HepG2 (cell line): ENCODE data around the gene RGL1. TPM values are rescaled to one million over a fixed set of nuclear protein-coding genes. Genes with fewer than 3 reads are reported as not detected.

Experiments used
- ATAC-seq: fragments of 200-7000 bp; cut with Tn5 transposase; 3 replicates; pipeline ENCODE4 v1.9.1; 2020; ENCODE audit warnings: mild to moderate bottlenecking, moderate library complexity
- BruUV-seq: library from RNA; stranded (reverse); fragments of 400-500 nt; replicated peaks from 2 replicates; lab custom pipeline; 2021; lab: Mats Ljungman, UMichigan
- CTCF ChIA-PET: fragments of 300-600 bp; formaldehyde crosslinking; extraction: SDS; loops from one replicate; lab custom pipeline; 2021; ENCODE audit warnings: low total read pairs, inconsistent platforms, low intra/inter-chr PET ratio; lab: Yijun Ruan, JAX
- POLR2A ChIA-PET: fragments of 350-600 bp; sonication (Branson Sonifier 250); formaldehyde crosslinking; loops from one replicate; lab custom pipeline; 2020; ENCODE audit warnings: antibody characterized with exemption, inconsistent platforms; lab: Yijun Ruan, JAX
- DNase-seq: peaks from one replicate; pipeline ENCODE4 v3.0.0-alpha.2; 2015; ENCODE audit warnings: low spot score
- FAIRE-seq: peaks from 3 replicates; lab custom pipeline; 2011; peaks lifted over from hg19 to GRCh38; lab: Jason Lieb, UNC
- H2AFZ ChIP-seq: one replicate; pipeline ENCODE4 v1.6.1; 2011; ENCODE audit warnings: low read length, inconsistent platforms
- H3K27ac ChIP-seq: fragments of 300-600 bp; 3 replicates; pipeline ENCODE4 v1.8.0; 2011; ENCODE audit warnings: mixed run types, mild to moderate bottlenecking, mixed read lengths, low read length, inconsistent platforms; ENCODE audit not compliant: insufficient read depth; ENCODE audit errors: extremely low read length
- H3K27me3 ChIP-seq, 2 experiments: fragments of 200-600 bp in 1 of 2; 2 replicates in 1 of 2; 3 replicates in 1 of 2; pipeline versions ENCODE4 v1.6.0 to v1.8.0; 2011; ENCODE audit warnings: low read length in 2 of 2, mild to moderate bottlenecking in 2 of 2, moderate library complexity in 2 of 2, inconsistent platforms in 1 of 2; ENCODE audit not compliant: insufficient read depth in 2 of 2, control insufficient read depth in 1 of 2
- H3K36me3 ChIP-seq, 2 experiments: fragments of 200-600 bp in 1 of 2; replicated peaks in 1 of 2; 2 replicates in 1 of 2; 3 replicates in 1 of 2; pipeline versions ENCODE4 v1.5.1 to v1.8.0; 2011; ENCODE audit warnings: low read length in 2 of 2, inconsistent platforms in 1 of 2; ENCODE audit not compliant: insufficient read depth in 2 of 2, control insufficient read depth in 1 of 2
- H3K4me1 ChIP-seq: 2 replicates; pipeline ENCODE4 v1.5.1; 2012; ENCODE audit warnings: low read length, inconsistent platforms; ENCODE audit not compliant: insufficient read depth
- H3K4me2 ChIP-seq: 2 replicates; pipeline ENCODE4 v1.6.0; 2011; ENCODE audit warnings: low read depth, low read length, inconsistent platforms
- H3K4me3 ChIP-seq, 3 experiments: fragments of 200-600 bp in 1 of 3; sonication (generic), shearing (Covaris generic) in 1 of 3; replicated peaks in 1 of 3; 2 replicates each; pipeline ENCODE4 v1.5.1; 2011 to 2016; ENCODE audit warnings: low read length in 3 of 3, inconsistent platforms in 2 of 3, low read depth in 2 of 3, mild to moderate bottlenecking in 2 of 3, control low read depth in 1 of 3, mixed read lengths in 1 of 3; ENCODE audit not compliant: insufficient read depth in 1 of 3
- H3K79me2 ChIP-seq: one replicate; pipeline ENCODE4 v1.6.1; 2011; ENCODE audit warnings: low read length, inconsistent platforms; ENCODE audit not compliant: insufficient read depth
- H3K9ac ChIP-seq: 2 replicates; pipeline ENCODE4 v1.6.0; 2011; ENCODE audit warnings: mild to moderate bottlenecking, low read depth, low read length, inconsistent platforms; ENCODE audit not compliant: insufficient read depth
- H3K9me3 ChIP-seq: 2 replicates; pipeline ENCODE4 v1.5.1; 2012; ENCODE audit warnings: mild to moderate bottlenecking, low read length
- H4K20me1 ChIP-seq: 2 replicates; pipeline ENCODE4 v1.6.0; 2011; ENCODE audit warnings: inconsistent platforms, mild to moderate bottlenecking, low read length, moderate library complexity; ENCODE audit not compliant: insufficient read depth
- CEBPB ChIP-seq: IDR thresholded peaks from 2 replicates; pipeline ENCODE4 v1.6.1; 2011; ENCODE audit warnings: low read depth, low read length, improper control_type of control experiment, borderline replicate concordance
- CTCF ChIP-seq: sonication (generic); formaldehyde crosslinking; IDR thresholded peaks from 2 replicates; pipeline ENCODE4 v1.5.0; 2020; ENCODE audit warnings: mild to moderate bottlenecking, missing genetic modification reagents, moderate library complexity
- FOSL2 ChIP-seq: sonication (generic); formaldehyde crosslinking; IDR thresholded peaks from 2 replicates; pipeline ENCODE4 v1.4.0; 2020; ENCODE audit warnings: missing genetic modification reagents
- FOXK2 ChIP-seq: fragments of 450-650 bp; IDR thresholded peaks from 2 replicates; pipeline ENCODE4 v1.6.1; 2016
- GABPB1 ChIP-seq: IDR thresholded peaks from 2 replicates; pipeline ENCODE4 v1.6.1; 2016; ENCODE audit warnings: mild to moderate bottlenecking, missing genetic modification reagents, moderate library complexity, missing compliant biosample characterization
- IRF2 ChIP-seq: IDR thresholded peaks from 2 replicates; pipeline ENCODE4 v1.6.1; 2018; ENCODE audit warnings: missing genetic modification reagents, missing compliant biosample characterization
- MEIS2 ChIP-seq: sonication (generic); formaldehyde crosslinking; IDR thresholded peaks from 2 replicates; pipeline ENCODE4 v1.9.0; 2021; ENCODE audit warnings: mild to moderate bottlenecking, missing genetic modification reagents
- NCOR1 ChIP-seq: fragments of 200-600 bp; sonication (generic); IDR thresholded peaks from 2 replicates; pipeline ENCODE4 v1.7.0; 2017; ENCODE audit warnings: antibody characterized with exemption, low read length, borderline replicate concordance
- RCOR2 ChIP-seq: IDR thresholded peaks from 2 replicates; pipeline ENCODE4 v1.6.1; 2016; ENCODE audit warnings: missing biosample characterization, missing genetic modification reagents
- WIZ ChIP-seq: sonication (generic); formaldehyde crosslinking; IDR thresholded peaks from 2 replicates; pipeline ENCODE4 v1.5.1; 2020; ENCODE audit warnings: mild to moderate bottlenecking, missing genetic modification reagents
- ZBTB46 ChIP-seq: sonication (generic); formaldehyde crosslinking; IDR thresholded peaks from 2 replicates; pipeline ENCODE4 v1.4.0; 2020; ENCODE audit warnings: mild to moderate bottlenecking, missing genetic modification reagents, borderline replicate concordance
- ZNF362 ChIP-seq: sonication (generic); formaldehyde crosslinking; IDR thresholded peaks from 2 replicates; pipeline ENCODE4 v1.4.0; 2020; ENCODE audit warnings: missing genetic modification reagents, mild to moderate bottlenecking, borderline replicate concordance
- ZNF678 ChIP-seq: sonication (generic); formaldehyde crosslinking; IDR thresholded peaks from 2 replicates; pipeline ENCODE4 v1.4.0; 2020; ENCODE audit warnings: mild to moderate bottlenecking, missing genetic modification reagents
- ZNF713 ChIP-seq: sonication (generic); formaldehyde crosslinking; IDR thresholded peaks from 2 replicates; pipeline ENCODE4 v1.4.0; 2020; ENCODE audit warnings: mild to moderate bottlenecking, missing genetic modification reagents
- ZNF792 ChIP-seq: IDR thresholded peaks from 2 replicates; pipeline ENCODE4 v1.6.1; 2016
- ZNF878 ChIP-seq: sonication (generic); formaldehyde crosslinking; IDR thresholded peaks from 2 replicates; pipeline ENCODE4 v1.8.1; 2023; ENCODE audit warnings: mild to moderate bottlenecking, missing genetic modification reagents, moderate library complexity
- ZSCAN30 ChIP-seq: sonication (generic); formaldehyde crosslinking; IDR thresholded peaks from 2 replicates; pipeline ENCODE4 v1.5.0; 2020; ENCODE audit warnings: mild to moderate bottlenecking, missing genetic modification reagents
- WGBS: methylation state at CpG from one replicate; pipeline ENCODE4 v1.1.6; 2017; ENCODE audit warnings: low lambda C conversion rate; 5-methylcytosine and 5-hydroxymethylcytosine counted together
- in situ Hi-C: cut with HindIII; loops from 2 replicates; pipeline ENCODE4 v1.10.0; 2017; ENCODE audit warnings: low pct_unique_long_range_greater_than_20kb; ENCODE audit not compliant: extremely low pct_ligation_motif_present
- intact Hi-C: fragments of 100-400 bp; cut with micrococcal nuclease; formaldehyde crosslinking; loops from one replicate; pipeline ENCODE4 v1.10.0; 2022; ENCODE audit not compliant: unreplicated experiment
- polyA plus RNA-seq, 8 experiments: library from polyadenylated mRNA; depleted of rRNA in 3 of 8; stranded (reverse) in 7 of 8; unstranded in 1 of 8; fragments of >200 nt; fragmentation: Illumina TruSeq in 4 of 8; extraction: Trizol in 4 of 8; gene quantifications; 2 replicates each; pipeline versions ENCODE4 v1.2.1 to v1.2.3, GENCODE V29; 2011 to 2016; ENCODE audit warnings: low read depth in 4 of 8, missing spikeins in 1 of 8, mixed read lengths in 1 of 8; ENCODE audit not compliant: insufficient read depth in 1 of 8
- total RNA-seq, 5 experiments: library from RNA; depleted of rRNA; stranded (reverse); fragments of >200 nt; fragmentation: Illumina TruSeq; extraction: Trizol; gene quantifications; 2 replicates each; pipeline ENCODE4 v1.2.3, GENCODE V29; 2016; ENCODE audit warnings: low read depth in 1 of 5

The RGL1 gene
- total and polyA plus RNA-seq, 2 of the 13 experiments (the other 11 are each of a cell fraction or from before 2014, with no cell fraction given), result 3.5 to 4.7 TPM

- 97% methylated on average over 3 of the region's 3 CpGs for WGBS
- BruUV-seq, result no TSS peak
- no peak overlapping the region for H3K27ac ChIP-seq
Observed at GRCh38 chr1:183776731-183777130, 28.2 kb upstream of the RGL1 start.

GRCh38 chr1:183777328-183777727 lies 27.6 kb upstream of the RGL1 start:
- Histone ChIP-seq H4K20me1 (no peaks in the 10 kb centered on the region), H3K27me3 (no peaks in the 10 kb centered on the region), H3K4me3 (no peak overlapping the region), H3K27ac (no peak overlapping the region), H3K4me2 (no peak overlapping the region), H2AFZ (no peak overlapping the region), H3K79me2 (no peaks in the 10 kb centered on the region), H3K4me1 (peaks cover 16% of the 10 kb centered on the region), H3K9ac (no peak overlapping the region), H3K36me3 (no peaks in the 10 kb centered on the region; a peak in 1 of 5 replicates), H3K9me3 (peaks cover 12% of the 10 kb centered on the region; the same call in 1 of the 2 replicates)
- peak; percentile 72 for DNase-seq
- intact Hi-C loops, result no loop called here
- WGBS, result 24% methylated on average over 3 of the region's 3 CpGs
- ChIA-PET POLR2A (no interaction called here), CTCF (no interaction called here)
- no peak for FAIRE-seq
- ATAC-seq, result no peak; the same call in 2 of the 3 replicates
- in situ Hi-C loops, result no loop called here
- no TSS peak for BruUV-seq
- TF ChIP-seq ZNF678 (no peak), CEBPB (peak; percentile 49; the same call in 1 of the 2 replicates), ZBTB46 (CRISPR knock-in tag) (no peak), ZNF878 (CRISPR knock-in tag) (no peak), NCOR1 (no peak), RCOR2 (no peak), MEIS2 (CRISPR knock-in tag) (no peak), ZNF362 (CRISPR knock-in tag) (no peak), GABPB1 (no peak), FOSL2 (CRISPR knock-in tag) (0 out of 2 replicates have a peak, but pooled peaks have one; percentile 29), ZNF792 (CRISPR knock-in tag) (peak; percentile 77), FOXK2 (no peak), CTCF (CRISPR knock-in tag) (no peak), WIZ (CRISPR knock-in tag) (no peak), ZSCAN30 (CRISPR knock-in tag) (no peak)

More at GRCh38 chr1:183776731-183777130, 28.2 kb upstream of the RGL1 start:
- ATAC-seq (no peak), DNase-seq (no peak), FAIRE-seq (no peak)
- Histone ChIP-seq H3K4me1 (peaks cover 16% of the 10 kb centered on the region), H3K9ac (no peak overlapping the region), H3K9me3 (peaks cover 12% of the 10 kb centered on the region; the same call in 1 of the 2 replicates), H3K4me2 (no peak overlapping the region), H3K4me3 (no peak overlapping the region), H3K36me3 (no peaks in the 10 kb centered on the region; a peak in 1 of 5 replicates), H3K27me3 (no peaks in the 10 kb centered on the region), H2AFZ (no peak overlapping the region), H3K79me2 (no peaks in the 10 kb centered on the region), H4K20me1 (no peaks in the 10 kb centered on the region)
- ChIA-PET POLR2A (no interaction called here), CTCF (no interaction called here)
- TF ChIP-seq ZNF713 (CRISPR knock-in tag) (no peak), IRF2 (no peak)
- intact Hi-C loops, result no loop called here
- in situ Hi-C loops, result no loop called here
